ENCODE data around the gene FAM193B. TPM values are rescaled to one million over a fixed set of nuclear protein-coding genes. Genes with fewer than 3 reads are reported as not detected.

The FAM193B gene
- total and polyA plus RNA-seq, 9 of the 15 experiments (the other 6 are each of a cell fraction or from before 2014, with no cell fraction given) = 4.4 to 76.4 (median 37.3) TPM

DNA sequence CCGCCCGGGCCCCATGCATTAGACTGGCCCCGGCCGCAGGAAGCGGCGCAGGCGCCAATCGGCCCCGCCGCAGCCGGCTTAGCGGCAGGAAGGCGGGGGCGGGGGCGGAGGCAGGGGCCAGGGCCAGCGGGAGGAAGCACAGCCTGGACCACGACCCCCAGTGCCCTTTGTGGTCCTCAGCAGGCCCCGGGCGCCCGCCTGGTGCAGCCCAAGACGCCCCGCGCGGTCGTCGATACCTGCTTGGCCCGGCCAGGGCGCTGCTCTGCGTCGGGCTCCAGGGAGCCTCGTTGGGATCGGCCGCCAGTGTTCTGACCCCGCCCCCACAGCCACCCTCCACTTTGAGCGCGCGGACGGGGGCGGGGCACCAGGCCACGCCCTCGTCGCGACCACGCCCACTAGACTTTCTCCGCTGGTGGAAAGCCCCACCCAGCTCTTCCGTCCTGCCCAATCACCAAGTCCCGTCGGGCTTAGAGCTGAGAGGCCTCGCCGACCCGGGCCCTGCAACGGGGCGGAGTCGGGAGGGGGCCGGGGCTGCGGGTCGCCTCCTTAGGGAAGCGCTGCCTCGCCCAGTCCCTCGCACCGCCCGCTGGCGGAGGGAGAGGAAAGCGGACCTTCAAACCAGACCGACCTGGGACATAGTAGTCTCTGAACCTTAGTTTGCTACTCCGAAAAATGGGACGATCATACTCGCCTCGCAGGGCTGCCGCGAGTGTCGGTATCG lies 56.9 kb downstream of the FAM193B start, which contains the start of gene PDLIM7 (continued):
- TF ChIP-seq OTX1 (CRISPR knock-in tag; IDR thresholded peaks at IDR 0.05) (no peak), ELF2 (CRISPR knock-in tag; IDR thresholded peaks at IDR 0.05) (no peak), ZNF175 (CRISPR knock-in tag; IDR thresholded peaks at IDR 0.05; ENCODE audit: low read depth) (0 out of 2 replicates have a peak, but pooled peaks have one; percentile 21), POLR2AphosphoS2 (IDR thresholded peaks at IDR 0.05; ENCODE audit: low read length) (no peak; the same call in 1 of the 2 replicates), ZNF146 (CRISPR knock-in tag; IDR thresholded peaks at IDR 0.05; ENCODE audit: unreplicated experiment) (no peak), HNRNPUL1 (IDR thresholded peaks at IDR 0.05; ENCODE audit: low read length) (no peak), U2AF1 (optimal IDR thresholded peaks at IDR 0.05; ENCODE audit: low read depth, low read length) (no peak), ZNF274 (IDR thresholded peaks at IDR 0.05; ENCODE audit: borderline replicate concordance, low read depth, low read length) (no peak), EHMT2 (IDR thresholded peaks at IDR 0.05) (no peak), SMARCA5 (IDR thresholded peaks at IDR 0.05) (peak; percentile 99), STAT5B (CRISPR knock-in tag; IDR thresholded peaks at IDR 0.05) (no peak), TAF7 (tag; IDR thresholded peaks at IDR 0.05) (no peak; the same call in 1 of the 2 replicates), ETV6 (IDR thresholded peaks at IDR 0.05; ENCODE audit: borderline replicate concordance in 1 of 2, low read depth in 2 of 2, low read length in 1 of 2) (0 out of 4 replicates have a peak, but pooled peaks of 1 of the 2 experiments have one; percentile 20), ETV6 (CRISPR knock-in tag; IDR thresholded peaks at IDR 0.05; ENCODE audit: borderline replicate concordance) (no peak), PRDM10 (IDR thresholded peaks at IDR 0.05; ENCODE audit: partially characterized antibody) (peak; percentile 80)
- TF ChIP-seq, protein P1, sequence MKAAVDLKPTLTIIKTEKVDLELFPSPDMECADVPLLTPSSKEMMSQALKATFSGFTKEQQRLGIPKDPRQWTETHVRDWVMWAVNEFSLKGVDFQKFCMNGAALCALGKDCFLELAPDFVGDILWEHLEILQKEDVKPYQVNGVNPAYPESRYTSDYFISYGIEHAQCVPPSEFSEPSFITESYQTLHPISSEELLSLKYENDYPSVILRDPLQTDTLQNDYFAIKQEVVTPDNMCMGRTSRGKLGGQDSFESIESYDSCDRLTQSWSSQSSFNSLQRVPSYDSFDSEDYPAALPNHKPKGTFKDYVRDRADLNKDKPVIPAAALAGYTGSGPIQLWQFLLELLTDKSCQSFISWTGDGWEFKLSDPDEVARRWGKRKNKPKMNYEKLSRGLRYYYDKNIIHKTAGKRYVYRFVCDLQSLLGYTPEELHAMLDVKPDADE (conservative IDR thresholded peaks at IDR 0.05; ENCODE audit: control insufficient read depth, low read depth, low read length) = 0 out of 2 replicates have a peak, but pooled peaks have one; percentile 79
- TF ChIP-seq, protein P2, sequence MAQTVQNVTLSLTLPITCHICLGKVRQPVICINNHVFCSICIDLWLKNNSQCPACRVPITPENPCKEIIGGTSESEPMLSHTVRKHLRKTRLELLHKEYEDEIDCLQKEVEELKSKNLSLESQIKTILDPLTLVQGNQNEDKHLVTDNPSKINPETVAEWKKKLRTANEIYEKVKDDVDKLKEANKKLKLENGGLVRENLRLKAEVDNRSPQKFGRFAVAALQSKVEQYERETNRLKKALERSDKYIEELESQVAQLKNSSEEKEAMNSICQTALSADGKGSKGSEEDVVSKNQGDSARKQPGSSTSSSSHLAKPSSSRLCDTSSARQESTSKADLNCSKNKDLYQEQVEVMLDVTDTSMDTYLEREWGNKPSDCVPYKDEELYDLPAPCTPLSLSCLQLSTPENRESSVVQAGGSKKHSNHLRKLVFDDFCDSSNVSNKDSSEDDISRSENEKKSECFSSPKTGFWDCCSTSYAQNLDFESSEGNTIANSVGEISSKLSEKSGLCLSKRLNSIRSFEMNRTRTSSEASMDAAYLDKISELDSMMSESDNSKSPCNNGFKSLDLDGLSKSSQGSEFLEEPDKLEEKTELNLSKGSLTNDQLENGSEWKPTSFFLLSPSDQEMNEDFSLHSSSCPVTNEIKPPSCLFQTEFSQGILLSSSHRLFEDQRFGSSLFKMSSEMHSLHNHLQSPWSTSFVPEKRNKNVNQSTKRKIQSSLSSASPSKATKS (CRISPR knock-in tag; IDR thresholded peaks at IDR 0.05) = no peak
- TF ChIP-seq, protein P3, sequence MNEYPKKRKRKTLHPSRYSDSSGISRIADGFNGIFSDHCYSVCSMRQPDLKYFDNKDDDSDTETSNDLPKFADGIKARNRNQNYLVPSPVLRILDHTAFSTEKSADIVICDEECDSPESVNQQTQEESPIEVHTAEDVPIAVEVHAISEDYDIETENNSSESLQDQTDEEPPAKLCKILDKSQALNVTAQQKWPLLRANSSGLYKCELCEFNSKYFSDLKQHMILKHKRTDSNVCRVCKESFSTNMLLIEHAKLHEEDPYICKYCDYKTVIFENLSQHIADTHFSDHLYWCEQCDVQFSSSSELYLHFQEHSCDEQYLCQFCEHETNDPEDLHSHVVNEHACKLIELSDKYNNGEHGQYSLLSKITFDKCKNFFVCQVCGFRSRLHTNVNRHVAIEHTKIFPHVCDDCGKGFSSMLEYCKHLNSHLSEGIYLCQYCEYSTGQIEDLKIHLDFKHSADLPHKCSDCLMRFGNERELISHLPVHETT (CRISPR knock-in tag; conservative IDR thresholded peaks at IDR 0.05 in 1 of 2, IDR thresholded peaks at IDR 0.05 in 1 of 2) = no peak

Data from K562 (cell line).